ENCODE data around the gene SPCS2. TPM values are rescaled to one million over a fixed set of nuclear protein-coding genes. Genes with fewer than 3 reads are reported as not detected.

SPCS2 gene
- polyA plus RNA-seq, 1 of the 3 experiments (the other 2 are of a cell fraction) = 49.1 TPM

DNA sequence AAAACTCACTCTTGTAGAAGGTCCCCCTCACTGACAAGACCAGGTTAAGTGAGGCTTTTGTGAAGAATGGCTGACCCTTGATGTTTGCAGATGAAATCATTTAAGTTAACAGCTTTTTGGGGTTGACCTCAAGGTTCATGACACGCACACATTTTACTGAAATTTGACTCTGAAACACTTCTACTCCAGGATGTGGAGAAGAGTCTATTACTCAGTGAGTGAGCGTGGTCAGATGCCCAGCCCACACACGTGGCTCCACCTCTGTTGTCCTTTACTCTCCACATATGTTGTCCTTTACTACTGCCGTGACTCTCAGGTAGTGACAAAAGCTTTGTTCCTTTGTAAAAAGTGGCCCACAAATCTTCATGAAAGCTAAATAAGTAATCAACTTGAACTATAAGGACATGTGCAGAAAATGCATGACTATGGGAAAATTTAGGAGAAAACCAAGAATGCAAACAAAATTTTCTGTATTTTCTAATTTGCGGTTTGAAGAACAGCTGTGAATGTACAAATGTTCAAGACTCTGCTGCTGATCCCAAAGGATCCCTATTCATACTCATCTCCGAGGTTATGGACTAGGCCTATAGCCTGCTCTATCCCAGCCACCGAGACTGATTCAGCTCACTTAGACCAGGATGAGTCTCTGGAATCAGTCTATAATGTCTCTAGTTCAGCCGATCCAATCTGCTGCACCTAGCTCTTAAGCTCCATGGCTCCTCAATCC, 22.6 kb upstream of the SPCS2 start:
- Histone ChIP-seq H3K9ac (no peak overlapping the region), H3K9me2 (no peaks in the 10 kb centered on the region), H3K27me3 (ENCODE audit: insufficient read depth) (no peaks in the 10 kb centered on the region), H3K79me2 (ENCODE audit: insufficient read depth) (no peaks in the 10 kb centered on the region), H3K9me3 (no peaks in the 10 kb centered on the region), H3K4me3 (ENCODE audit: low read depth in 2 of 2, low read length in 1 of 2) (no peak overlapping the region), H3K4me2 (no peak overlapping the region), H3K4me1 (ENCODE audit: control insufficient read depth in 1 of 2, insufficient read depth in 2 of 2, low read depth in 1 of 2, low read length in 1 of 2) (no peaks in the 10 kb centered on the region; a peak in 1 of 4 replicates), H3K27ac (ENCODE audit: low read depth in 2 of 2, low read length in 1 of 2) (no peak overlapping the region), H3K36me3 (replicated peaks in 1 of 2; ENCODE audit: control insufficient read depth in 1 of 2, insufficient read depth in 2 of 2, low read length in 1 of 2) (peaks cover 12 to 43% of the 10 kb centered on the region in 2 experiments), H3F3A (replicated peaks; ENCODE audit: insufficient read depth) (peaks cover 13% of the 10 kb centered on the region), H4K20me1 (ENCODE audit: insufficient read depth) (no peaks in the 10 kb centered on the region), H2AFZ (ENCODE audit: low read depth) (no peak overlapping the region)
- TF ChIP-seq, protein P1, sequence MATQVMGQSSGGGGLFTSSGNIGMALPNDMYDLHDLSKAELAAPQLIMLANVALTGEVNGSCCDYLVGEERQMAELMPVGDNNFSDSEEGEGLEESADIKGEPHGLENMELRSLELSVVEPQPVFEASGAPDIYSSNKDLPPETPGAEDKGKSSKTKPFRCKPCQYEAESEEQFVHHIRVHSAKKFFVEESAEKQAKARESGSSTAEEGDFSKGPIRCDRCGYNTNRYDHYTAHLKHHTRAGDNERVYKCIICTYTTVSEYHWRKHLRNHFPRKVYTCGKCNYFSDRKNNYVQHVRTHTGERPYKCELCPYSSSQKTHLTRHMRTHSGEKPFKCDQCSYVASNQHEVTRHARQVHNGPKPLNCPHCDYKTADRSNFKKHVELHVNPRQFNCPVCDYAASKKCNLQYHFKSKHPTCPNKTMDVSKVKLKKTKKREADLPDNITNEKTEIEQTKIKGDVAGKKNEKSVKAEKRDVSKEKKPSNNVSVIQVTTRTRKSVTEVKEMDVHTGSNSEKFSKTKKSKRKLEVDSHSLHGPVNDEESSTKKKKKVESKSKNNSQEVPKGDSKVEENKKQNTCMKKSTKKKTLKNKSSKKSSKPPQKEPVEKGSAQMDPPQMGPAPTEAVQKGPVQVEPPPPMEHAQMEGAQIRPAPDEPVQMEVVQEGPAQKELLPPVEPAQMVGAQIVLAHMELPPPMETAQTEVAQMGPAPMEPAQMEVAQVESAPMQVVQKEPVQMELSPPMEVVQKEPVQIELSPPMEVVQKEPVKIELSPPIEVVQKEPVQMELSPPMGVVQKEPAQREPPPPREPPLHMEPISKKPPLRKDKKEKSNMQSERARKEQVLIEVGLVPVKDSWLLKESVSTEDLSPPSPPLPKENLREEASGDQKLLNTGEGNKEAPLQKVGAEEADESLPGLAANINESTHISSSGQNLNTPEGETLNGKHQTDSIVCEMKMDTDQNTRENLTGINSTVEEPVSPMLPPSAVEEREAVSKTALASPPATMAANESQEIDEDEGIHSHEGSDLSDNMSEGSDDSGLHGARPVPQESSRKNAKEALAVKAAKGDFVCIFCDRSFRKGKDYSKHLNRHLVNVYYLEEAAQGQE (IDR thresholded peaks at IDR 0.05; ENCODE audit: low read depth, low read length) = no peak
- TF ChIP-seq, protein P2, sequence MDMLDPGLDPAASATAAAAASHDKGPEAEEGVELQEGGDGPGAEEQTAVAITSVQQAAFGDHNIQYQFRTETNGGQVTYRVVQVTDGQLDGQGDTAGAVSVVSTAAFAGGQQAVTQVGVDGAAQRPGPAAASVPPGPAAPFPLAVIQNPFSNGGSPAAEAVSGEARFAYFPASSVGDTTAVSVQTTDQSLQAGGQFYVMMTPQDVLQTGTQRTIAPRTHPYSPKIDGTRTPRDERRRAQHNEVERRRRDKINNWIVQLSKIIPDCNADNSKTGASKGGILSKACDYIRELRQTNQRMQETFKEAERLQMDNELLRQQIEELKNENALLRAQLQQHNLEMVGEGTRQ (IDR thresholded peaks at IDR 0.05; ENCODE audit: borderline replicate concordance, low read depth, low read length) = no peak
- TF ChIP-seq RAD21 (IDR thresholded peaks at IDR 0.05; ENCODE audit: low read length) (no peak), FOXJ3 (CRISPR knock-in tag; IDR thresholded peaks at IDR 0.05) (no peak), GATA2 (CRISPR knock-in tag; IDR thresholded peaks at IDR 0.05) (no peak), SIN3A (IDR thresholded peaks at IDR 0.05; ENCODE audit: borderline replicate concordance, low read depth, low read length) (no peak)
- TF ChIP-seq, protein P3, sequence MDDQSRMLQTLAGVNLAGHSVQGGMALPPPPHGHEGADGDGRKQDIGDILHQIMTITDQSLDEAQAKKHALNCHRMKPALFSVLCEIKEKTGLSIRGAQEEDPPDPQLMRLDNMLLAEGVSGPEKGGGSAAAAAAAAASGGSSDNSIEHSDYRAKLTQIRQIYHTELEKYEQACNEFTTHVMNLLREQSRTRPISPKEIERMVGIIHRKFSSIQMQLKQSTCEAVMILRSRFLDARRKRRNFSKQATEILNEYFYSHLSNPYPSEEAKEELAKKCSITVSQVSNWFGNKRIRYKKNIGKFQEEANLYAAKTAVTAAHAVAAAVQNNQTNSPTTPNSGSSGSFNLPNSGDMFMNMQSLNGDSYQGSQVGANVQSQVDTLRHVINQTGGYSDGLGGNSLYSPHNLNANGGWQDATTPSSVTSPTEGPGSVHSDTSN (IDR thresholded peaks at IDR 0.05) = no peak
- ChIA-PET POLR2A (no interaction called here), CTCF (interaction anchor here (0.8 to 3.7 kb wide), 15 partner anchors 10 to 322 kb away, joined by 3 to 22 read pairs (median 4); no protein-coding TSS in a partner anchor)
- no peak for DNase-seq
- 94% methylated on average over 8 of the region's 8 CpGs for WGBS (ENCODE audit: low lambda C conversion rate)

DNA sequence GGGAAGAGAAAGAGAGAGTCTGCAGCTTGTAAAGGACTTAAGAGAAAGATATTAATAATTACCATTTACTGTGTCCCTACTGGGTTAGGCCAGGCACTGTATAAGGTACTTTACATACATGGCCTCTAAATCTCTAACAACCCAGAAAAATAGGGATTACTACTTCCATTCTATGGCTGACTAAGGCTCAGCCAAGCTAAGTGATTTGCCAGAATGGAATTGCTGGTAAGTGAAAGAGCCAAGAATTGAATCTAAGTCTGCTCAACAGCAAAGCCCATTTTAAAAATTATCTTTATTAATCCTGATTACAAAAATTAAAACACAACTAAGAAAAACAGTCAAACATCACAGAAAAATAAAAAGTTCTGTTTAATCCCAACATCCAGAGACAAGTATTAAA, 21.6 kb upstream of the SPCS2 start:
- TF ChIP-seq, protein P1 (IDR thresholded peaks at IDR 0.05; ENCODE audit: low read depth, low read length) = no peak
- TF ChIP-seq TCF12 (IDR thresholded peaks at IDR 0.05) = no peak
- TF ChIP-seq RXRA (IDR thresholded peaks at IDR 0.05; ENCODE audit: borderline replicate concordance, low read depth) = no peak
- no peak for TF ChIP-seq ELF1 (IDR thresholded peaks at IDR 0.05)
- no peak for TF ChIP-seq POLR2AphosphoS5 (IDR thresholded peaks at IDR 0.05; ENCODE audit: low read depth, low read length)

More for the DNA sequence above, 21.6 kb upstream of the SPCS2 start:
- no peak overlapping the region for H2AFZ ChIP-seq (ENCODE audit: low read depth)
- H3K4me2 ChIP-seq = no peak overlapping the region
- ChIA-PET CTCF (interaction anchor here (0.8 to 3.7 kb wide), 9 partner anchors 9 to 321 kb away, joined by 3 to 22 read pairs (median 7); no protein-coding TSS in a partner anchor), POLR2A (no interaction called here)
- no peak overlapping the region for H3K9ac ChIP-seq
- no peak overlapping the region for H3K4me3 ChIP-seq (ENCODE audit: low read depth in 2 of 2, low read length in 1 of 2)
- no peaks in the 10 kb centered on the region for H3K79me2 ChIP-seq (ENCODE audit: insufficient read depth)
- no peaks in the 10 kb centered on the region for H3K27me3 ChIP-seq (ENCODE audit: insufficient read depth)
- H3K9me3 ChIP-seq = no peaks in the 10 kb centered on the region
- peaks cover 0 to 3% of the 10 kb centered on the region in 2 experiments; a peak in 2 of 4 replicates for H3K4me1 ChIP-seq (ENCODE audit: control insufficient read depth in 1 of 2, insufficient read depth in 2 of 2, low read depth in 1 of 2, low read length in 1 of 2)
- no peak for DNase-seq
- H3F3A ChIP-seq (replicated peaks; ENCODE audit: insufficient read depth) = peaks cover 18% of the 10 kb centered on the region
- no peaks in the 10 kb centered on the region for H4K20me1 ChIP-seq (ENCODE audit: insufficient read depth)
- peaks cover 12 to 48% of the 10 kb centered on the region in 2 experiments for H3K36me3 ChIP-seq (replicated peaks in 1 of 2; ENCODE audit: control insufficient read depth in 1 of 2, insufficient read depth in 2 of 2, low read length in 1 of 2)
- no peaks in the 10 kb centered on the region for H3K9me2 ChIP-seq
- H3K27ac ChIP-seq (ENCODE audit: low read depth in 2 of 2, low read length in 1 of 2) = no peak overlapping the region
